Peyer's patch (tissue), 4 donors: ENCODE data around the gene RETNLB. TPM values are rescaled to one million over a fixed set of nuclear protein-coding genes. Genes with fewer than 3 reads are reported as not detected.

Experiments
- DNase-seq, 3 donors: peaks; one replicate each; pipeline ENCODE4 v3.0.0-alpha.2; 2017 to 2019
- H3K27ac ChIP-seq, 4 donors: fragments of 200-600 bp; sonication (generic); one replicate each; pipeline ENCODE4 v1.5.1; 2016 to 2019
- H3K27me3 ChIP-seq, 2 donors: fragments of 200-600 bp; sonication (generic); one replicate each; pipeline ENCODE4 v1.5.1; 2019
- H3K36me3 ChIP-seq, 3 donors: fragments of 200-600 bp; sonication (generic); one replicate each; pipeline ENCODE4 v1.5.1; 2016 to 2019
- H3K4me1 ChIP-seq, 4 donors: fragments of 200-600 bp; sonication (generic); one replicate each; pipeline ENCODE4 v1.5.1; 2016 to 2019
- H3K4me3 ChIP-seq, 4 donors: fragments of 200-600 bp; sonication (generic); 1 replicate in 3 of 4; 2 replicates in 1 of 4; pipeline ENCODE4 v1.5.1; 2016 to 2019; ENCODE audit warnings: mild to moderate bottlenecking in 1 of 4
- H3K9me3 ChIP-seq, 4 donors: fragments of 200-600 bp; sonication (generic); one replicate each; pipeline ENCODE4 v1.5.1; 2016 to 2019; ENCODE audit warnings: mild to moderate bottlenecking in 1 of 4
- CTCF ChIP-seq, 6 experiments: fragments of 450-650 bp in 4 of 6; fragments of 200-600 bp in 2 of 6; sonication (generic) in 1 of 6; IDR thresholded peaks; one replicate each; pipeline ENCODE4 v1.5.1; 2017 to 2019; ENCODE audit warnings: antibody characterized with exemption in 6 of 6, mild to moderate bottlenecking in 3 of 6, moderate library complexity in 1 of 6
- POLR2A ChIP-seq, 2 donors: fragments of 450-650 bp; IDR thresholded peaks; one replicate each; pipeline ENCODE4 v1.5.1; 2017; ENCODE audit warnings: antibody characterized with exemption in 2 of 2, mild to moderate bottlenecking in 2 of 2, moderate library complexity in 2 of 2
- total RNA-seq, 4 donors: library from RNA; depleted of rRNA; stranded (reverse); fragments of >200 nt; gene quantifications; one replicate each; pipeline ENCODE4 v1.1.0, GENCODE V29; 2016

Gene RETNLB, protein sequence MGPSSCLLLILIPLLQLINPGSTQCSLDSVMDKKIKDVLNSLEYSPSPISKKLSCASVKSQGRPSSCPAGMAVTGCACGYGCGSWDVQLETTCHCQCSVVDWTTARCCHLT
- total RNA-seq = 10 to 100 TPM; 10.2 to 42.1 (median 16.5) TPM

DNA sequence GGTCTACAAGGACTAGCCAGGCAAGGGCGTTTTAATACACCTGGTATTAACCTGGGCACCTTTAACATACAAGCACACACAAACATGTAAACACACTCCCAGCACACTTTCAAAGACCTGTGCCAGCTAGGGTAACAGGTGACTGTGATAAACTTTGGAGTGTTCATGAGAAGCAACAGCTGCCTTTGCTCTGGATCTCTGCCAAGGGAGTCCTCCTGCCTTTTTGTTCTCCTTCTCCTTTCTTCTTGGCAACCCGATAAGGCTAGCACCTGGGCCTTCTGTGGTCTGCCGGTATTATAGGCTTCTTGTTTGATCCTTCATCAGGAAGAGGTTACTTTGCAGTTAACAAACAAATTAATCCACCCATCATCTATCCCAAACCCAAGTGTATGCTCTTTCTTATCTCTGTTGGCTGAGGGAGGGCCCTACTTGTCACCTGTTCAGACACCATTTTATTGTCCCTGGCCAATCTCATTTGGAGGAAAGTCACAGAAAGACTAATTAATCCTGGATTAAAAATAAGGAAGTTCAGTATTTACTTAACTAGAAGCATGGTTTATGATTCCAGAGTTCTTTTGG lies at the start of gene RETNLB:
Gene RETNLB, minus strand, starts transcription at position 7 of the 579 bp plus-strand sequence. CDS start 225 bp downstream, outside the sequence.
- peak in 2 of 3 donors; percentile 55 to 72 for DNase-seq
- Histone ChIP-seq H3K27ac (peak within 1 kb of the TSS in 1 of 4 donors; percentile 19), H3K27me3 (no peaks in the 10 kb centered on the region), H3K9me3 (no peaks in the 10 kb centered on the region), H3K4me3 (peak within 1 kb of the TSS in 1 of 4 donors; percentile 17), H3K36me3 (no peaks in the 10 kb centered on the region), H3K4me1 (no peaks in the 10 kb centered on the region)
- no peak for TF ChIP-seq CTCF (IDR thresholded peaks at IDR 0.05)
- no peak for TF ChIP-seq POLR2A (IDR thresholded peaks at IDR 0.05)

DNA sequence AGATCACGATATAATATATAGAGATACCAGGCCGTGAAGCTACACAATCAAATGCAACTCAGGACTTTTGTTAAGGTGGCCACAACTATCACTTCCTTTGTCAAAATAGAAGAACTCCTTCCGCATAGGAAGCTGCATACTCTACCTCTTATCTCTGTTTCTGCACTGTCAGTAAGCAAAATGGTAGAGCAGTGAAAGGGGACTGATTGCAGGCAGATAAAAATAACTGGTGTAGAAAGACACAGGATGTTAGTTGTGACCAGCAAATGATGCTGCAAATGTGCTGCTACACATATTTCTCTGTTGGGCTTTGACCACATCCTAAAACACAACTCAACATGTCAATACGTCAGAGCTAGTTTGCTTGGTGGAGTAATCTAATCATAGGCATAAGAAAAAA lies 49.1 kb upstream of the RETNLB start:
- TF ChIP-seq CTCF (IDR thresholded peaks at IDR 0.05) (no peak), POLR2A (IDR thresholded peaks at IDR 0.05) (no peak)
- no peak for DNase-seq

GRCh38 chr3:108804966-108805365 lies 47.8 kb upstream of the RETNLB start:
- Histone ChIP-seq H3K4me3 (no peak overlapping the region), H3K4me1 (peaks cover 0 to 6% (median 0%) of the 10 kb centered on the region in 4 donors), H3K36me3 (no peaks in the 10 kb centered on the region), H3K27ac (peak overlapping the region in 1 of 4 donors; percentile 71), H3K9me3 (no peaks in the 10 kb centered on the region), H3K27me3 (no peaks in the 10 kb centered on the region)
- TF ChIP-seq POLR2A (IDR thresholded peaks at IDR 0.05) (no peak), CTCF (IDR thresholded peaks at IDR 0.05) (no peak)
- peak in 1 of 3 donors; percentile 61 for DNase-seq

More for the DNA sequence above, 49.1 kb upstream of the RETNLB start:
- no peaks in the 10 kb centered on the region for H3K9me3 ChIP-seq
- no peak overlapping the region for H3K4me3 ChIP-seq
- H3K27me3 ChIP-seq = no peaks in the 10 kb centered on the region
- H3K36me3 ChIP-seq = no peaks in the 10 kb centered on the region
- H3K27ac ChIP-seq = peak overlapping the region in 3 of 4 donors; percentile 53 to 71 (median 59)
- H3K4me1 ChIP-seq = peaks cover 0 to 6% (median 0%) of the 10 kb centered on the region in 4 donors

DNA sequence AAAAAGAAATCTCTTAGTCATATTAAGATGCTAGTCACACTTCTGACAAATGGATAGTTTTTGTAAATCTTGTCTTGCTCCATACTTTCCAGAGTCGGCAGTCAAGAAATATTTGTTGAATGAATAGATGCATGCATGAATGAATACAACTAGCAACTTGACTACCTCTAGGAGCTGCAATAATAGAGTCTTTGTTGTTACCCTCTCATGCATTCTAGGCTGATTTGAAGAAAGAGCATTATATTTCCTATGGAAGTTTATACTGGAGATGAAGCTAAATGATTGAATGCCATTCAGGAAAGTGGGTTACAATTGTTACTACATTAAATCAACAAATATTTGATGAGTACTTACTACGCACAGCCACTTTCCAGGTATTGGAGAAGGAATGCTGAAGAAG lies 47.2 kb upstream of the RETNLB start:
- no peak for DNase-seq
- no peaks in the 10 kb centered on the region for H3K27me3 ChIP-seq
- H3K4me3 ChIP-seq = no peak overlapping the region
- H3K4me1 ChIP-seq = peaks cover 0 to 6% (median 0%) of the 10 kb centered on the region in 4 donors
- no peaks in the 10 kb centered on the region for H3K9me3 ChIP-seq
- TF ChIP-seq POLR2A (IDR thresholded peaks at IDR 0.05) (no peak), CTCF (IDR thresholded peaks at IDR 0.05) (no peak)
- no peak overlapping the region for H3K27ac ChIP-seq
- no peaks in the 10 kb centered on the region for H3K36me3 ChIP-seq

- Histone ChIP-seq H3K4me1 (no peaks in the 10 kb centered on the region), H3K9me3 (no peaks in the 10 kb centered on the region), H3K4me3 (no peak overlapping the region), H3K27me3 (no peaks in the 10 kb centered on the region), H3K36me3 (no peaks in the 10 kb centered on the region), H3K27ac (no peak overlapping the region)
- no peak for TF ChIP-seq POLR2A (IDR thresholded peaks at IDR 0.05)
- no peak for TF ChIP-seq CTCF (IDR thresholded peaks at IDR 0.05)
- DNase-seq = no peak
Measured at GRCh38 chr3:108791473-108791872, 34.3 kb upstream of the RETNLB start.
